ENCODE results near the gene NONO.
A peak's percentile ranks its signal among the peaks of the same experiment; 100 is the strongest.
"Not testable (repeated sequence)": the region's sequence is repeated elsewhere in the genome, so short reads cannot be mapped to it uniquely, and the experiment has no call there.

NONO gene

GRCh38 chrX:71301195-71301924, 17.9 kb downstream of the NONO start, which contains the start of gene ITGB1BP2:
ITGB1BP2 (plus strand) TSS chrX:71301750; CDS start chrX:71301807, 57 bp downstream.
- peaks cover 20 to 21% of the 10 kb centered on the region in 2 donors for H3K36me3 Mint-ChIP-seq

DNA sequence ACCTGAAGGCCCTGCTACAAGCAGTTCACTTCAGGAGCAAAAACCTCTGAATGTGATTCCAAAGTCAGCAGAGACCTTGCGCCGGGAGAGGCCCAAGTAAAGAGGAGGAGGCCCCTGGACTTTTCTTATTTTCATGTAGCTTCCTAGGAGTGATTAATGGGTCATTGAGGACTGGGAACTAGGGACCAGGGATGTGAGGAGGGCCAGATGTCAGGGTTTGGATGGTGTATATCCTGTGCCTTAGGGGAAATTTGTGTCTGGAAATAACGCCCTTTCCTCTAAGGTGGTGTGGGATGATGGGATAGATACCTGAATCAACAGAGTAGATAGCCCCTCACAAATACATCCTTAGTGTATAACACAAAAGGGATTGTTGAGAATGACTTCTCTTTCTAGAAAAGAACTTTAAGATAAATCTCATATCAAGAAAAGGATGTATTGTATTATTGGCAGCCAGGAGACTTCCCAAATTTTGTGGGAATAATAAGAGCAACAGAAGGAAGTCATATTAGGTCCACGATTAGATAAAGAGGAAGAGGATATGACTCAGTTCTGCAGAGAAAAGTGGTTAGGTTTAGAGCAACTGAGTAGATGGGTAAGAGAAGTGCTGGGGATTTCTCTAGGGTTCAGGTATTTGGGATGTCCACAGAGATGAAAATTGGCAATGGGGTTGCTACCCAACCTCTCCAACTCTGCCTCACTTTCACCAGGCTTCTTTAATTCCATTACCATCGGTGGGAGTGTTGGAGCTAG, 19.2 kb downstream of the NONO start:
- peaks cover 5 to 22% of the 10 kb centered on the region in 2 donors for H3K4me1 Mint-ChIP-seq
- peaks cover 0 to 4% of the 10 kb centered on the region in 2 donors for H3K27me3 Mint-ChIP-seq
- H3K36me3 Mint-ChIP-seq: peaks cover 18 to 20% of the 10 kb centered on the region in 2 donors
- H3K4me3 Mint-ChIP-seq: no peak overlapping the region
- H3K27ac Mint-ChIP-seq: no peak overlapping the region
- no peak for DNase-seq
- no peaks in the 10 kb centered on the region for H3K9me3 Mint-ChIP-seq
- peak in 1 of 2 donors; percentile 58 for ATAC-seq (replicated peaks)

More at GRCh38 chrX:71301195-71301924, 17.9 kb downstream of the NONO start, which contains the start of gene ITGB1BP2:
- no peak for ATAC-seq (replicated peaks)
- peak within 1 kb of the TSS; percentile 26 for H3K27ac Mint-ChIP-seq
- DNase-seq: no peak
- no peak within 1 kb of the TSS for H3K4me3 Mint-ChIP-seq
- H3K4me1 Mint-ChIP-seq: peaks cover 5 to 22% of the 10 kb centered on the region in 2 donors
- no peaks in the 10 kb centered on the region for H3K9me3 Mint-ChIP-seq
- H3K27me3 Mint-ChIP-seq: peaks cover 0 to 4% of the 10 kb centered on the region in 2 donors

DNA sequence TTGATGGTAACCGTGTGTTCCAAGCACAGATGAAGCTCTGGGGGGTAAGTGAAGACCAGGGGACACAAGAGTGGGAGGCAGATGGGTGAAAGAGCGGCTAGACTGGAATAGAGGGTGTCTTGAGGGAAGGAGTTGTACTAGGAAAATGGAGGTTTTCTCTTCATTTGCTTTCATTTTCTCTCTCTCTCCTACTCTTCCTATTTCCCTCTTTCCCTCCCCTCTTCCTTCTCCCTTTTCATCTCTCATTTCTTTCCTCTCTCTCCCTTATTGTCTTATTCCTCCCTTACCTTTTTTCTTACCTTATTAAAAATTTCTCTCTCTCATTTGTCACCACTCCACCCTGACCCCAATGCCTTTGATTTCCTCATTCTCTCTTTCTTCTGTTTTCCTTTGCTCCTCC, 21.1 kb downstream of the NONO start:
- Mint-ChIP-seq H3K9me3 (no peaks in the 10 kb centered on the region), H3K4me3 (no peak overlapping the region), H3K27me3 (peaks cover 0 to 4% of the 10 kb centered on the region in 2 donors), H3K36me3 (peaks cover 17 to 18% of the 10 kb centered on the region in 2 donors), H3K4me1 (peaks cover 5 to 22% of the 10 kb centered on the region in 2 donors), H3K27ac (no peak overlapping the region)
- DNase-seq (no peak), ATAC-seq (replicated peaks) (no peak)

DNA sequence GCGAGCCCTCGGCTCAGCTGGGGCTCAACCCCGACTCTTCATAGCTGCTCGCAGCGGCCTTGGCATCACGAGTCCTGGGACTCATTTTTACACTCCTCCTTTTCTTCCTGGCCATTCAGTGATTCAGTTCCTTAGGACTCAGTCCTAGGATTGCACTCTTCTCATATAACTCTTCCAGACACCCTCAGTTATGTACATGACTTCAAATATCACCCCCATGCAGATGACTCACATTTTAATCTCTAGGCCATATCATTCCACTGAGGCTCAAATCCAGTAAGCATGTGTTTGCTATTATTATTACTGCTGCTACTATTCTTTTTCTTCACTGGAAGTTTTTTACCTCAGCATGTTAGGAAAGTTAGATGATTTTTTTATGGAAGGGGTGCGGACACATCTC, 32.5 kb downstream of the NONO start:
- H3K36me3 Mint-ChIP-seq: peaks cover 7 to 10% of the 10 kb centered on the region in 2 donors
- H3K27ac Mint-ChIP-seq: no peak overlapping the region
- no peaks in the 10 kb centered on the region for H3K27me3 Mint-ChIP-seq
- DNase-seq (no peak), ATAC-seq (replicated peaks) (no peak)
- no peaks in the 10 kb centered on the region for H3K4me1 Mint-ChIP-seq
- no peak overlapping the region for H3K4me3 Mint-ChIP-seq
- H3K9me3 Mint-ChIP-seq: no peaks in the 10 kb centered on the region

- not testable (repeated sequence) for H3K36me3 Mint-ChIP-seq; H3K4me3 Mint-ChIP-seq; H3K4me1 Mint-ChIP-seq; ATAC-seq (replicated peaks); DNase-seq; H3K9me3 Mint-ChIP-seq; H3K27ac Mint-ChIP-seq; H3K27me3 Mint-ChIP-seq
These were observed 33.5 kb downstream of the NONO start for GRCh38 chrX:71316959-71317358.

DNA sequence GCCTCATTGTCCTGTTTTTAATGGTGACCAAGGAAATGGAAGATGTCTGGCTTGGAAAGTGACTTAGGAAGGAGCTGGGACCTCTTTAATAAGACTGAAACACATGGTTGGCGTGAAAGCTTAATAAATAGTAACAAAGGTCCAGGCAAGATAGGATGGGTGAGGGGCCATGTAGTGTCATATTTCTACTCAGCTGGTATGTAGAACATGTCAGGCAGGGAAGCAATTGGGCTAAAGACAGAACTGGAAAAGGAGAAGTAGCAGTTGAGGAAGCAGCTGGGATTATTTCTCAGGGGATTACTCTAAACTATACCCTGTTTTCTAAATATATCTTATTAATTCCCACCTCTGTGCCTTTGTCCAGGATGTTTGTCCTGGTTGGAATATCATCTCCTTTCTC, 36.7 kb downstream of the NONO start:
- Mint-ChIP-seq H3K36me3 (peaks cover 6 to 11% of the 10 kb centered on the region in 2 donors), H3K27me3 (no peaks in the 10 kb centered on the region), H3K4me3 (no peak overlapping the region), H3K27ac (no peak overlapping the region), H3K4me1 (no peaks in the 10 kb centered on the region), H3K9me3 (no peaks in the 10 kb centered on the region)
- DNase-seq (no peak), ATAC-seq (replicated peaks) (no peak)

- no peaks in the 10 kb centered on the region for H3K27me3 Mint-ChIP-seq
- H3K4me3 Mint-ChIP-seq: no peak overlapping the region
- H3K9me3 Mint-ChIP-seq: peaks cover 0 to 2% of the 10 kb centered on the region in 2 donors
- no peak for ATAC-seq (replicated peaks)
- no peak overlapping the region for H3K27ac Mint-ChIP-seq
- H3K36me3 Mint-ChIP-seq: peaks cover 7 to 14% of the 10 kb centered on the region in 2 donors
- DNase-seq: no peak
- no peaks in the 10 kb centered on the region for H3K4me1 Mint-ChIP-seq
These were observed 38.3 kb downstream of the NONO start for GRCh38 chrX:71321731-71322130.

DNA sequence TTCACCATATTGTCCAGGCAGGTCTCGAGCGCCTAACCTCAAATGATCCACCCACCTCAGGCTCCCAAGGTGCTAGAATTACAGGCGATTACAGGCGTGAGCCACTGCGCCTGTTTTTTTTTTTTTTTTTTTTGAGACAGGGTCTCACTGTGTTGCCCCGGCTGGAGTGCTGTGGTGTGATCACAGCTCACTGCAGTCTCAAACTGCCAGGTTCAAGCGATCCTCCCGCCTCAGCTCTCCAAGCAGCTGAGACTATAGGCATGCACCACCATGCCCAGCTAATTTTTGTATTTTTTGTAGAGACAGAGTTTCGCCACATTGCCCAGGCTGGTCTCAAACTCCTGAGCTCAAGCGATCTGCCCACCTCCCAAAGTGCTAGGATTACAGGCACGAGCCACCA, 41.0 kb downstream of the NONO start:
- not testable (repeated sequence) for H3K9me3 Mint-ChIP-seq; H3K27ac Mint-ChIP-seq; H3K27me3 Mint-ChIP-seq; DNase-seq; ATAC-seq (replicated peaks); H3K4me3 Mint-ChIP-seq; H3K4me1 Mint-ChIP-seq
- peaks cover 13 to 21% of the 10 kb centered on the region in 2 donors for H3K36me3 Mint-ChIP-seq

DNA sequence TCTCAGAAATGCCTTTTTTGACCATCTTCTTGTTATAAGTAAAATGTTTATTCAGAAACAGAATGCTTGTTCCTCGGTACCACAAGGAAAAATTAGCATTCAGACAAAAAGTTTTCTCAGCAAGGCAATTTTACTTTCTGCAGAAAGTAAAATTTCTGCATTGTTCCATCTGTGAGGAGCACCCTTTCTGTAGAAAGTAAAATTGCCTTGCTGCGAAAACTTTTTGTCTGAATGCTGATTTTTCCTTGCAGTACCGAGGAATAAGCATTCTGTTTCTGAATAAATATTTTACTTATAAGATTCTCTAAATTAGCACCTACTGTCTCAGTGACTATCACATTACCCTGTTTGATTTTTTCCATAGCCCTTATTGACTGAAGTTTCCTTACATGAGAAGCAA, 43.0 kb downstream of the NONO start:
- peaks cover 13 to 15% of the 10 kb centered on the region in 2 donors for H3K36me3 Mint-ChIP-seq
- H3K27ac Mint-ChIP-seq: no peak overlapping the region
- H3K9me3 Mint-ChIP-seq: peaks cover 2 to 9% of the 10 kb centered on the region in 2 donors
- H3K4me3 Mint-ChIP-seq: no peak overlapping the region
- H3K4me1 Mint-ChIP-seq: no peaks in the 10 kb centered on the region
- DNase-seq: no peak
- ATAC-seq (replicated peaks): no peak
- H3K27me3 Mint-ChIP-seq: no peaks in the 10 kb centered on the region

DNA sequence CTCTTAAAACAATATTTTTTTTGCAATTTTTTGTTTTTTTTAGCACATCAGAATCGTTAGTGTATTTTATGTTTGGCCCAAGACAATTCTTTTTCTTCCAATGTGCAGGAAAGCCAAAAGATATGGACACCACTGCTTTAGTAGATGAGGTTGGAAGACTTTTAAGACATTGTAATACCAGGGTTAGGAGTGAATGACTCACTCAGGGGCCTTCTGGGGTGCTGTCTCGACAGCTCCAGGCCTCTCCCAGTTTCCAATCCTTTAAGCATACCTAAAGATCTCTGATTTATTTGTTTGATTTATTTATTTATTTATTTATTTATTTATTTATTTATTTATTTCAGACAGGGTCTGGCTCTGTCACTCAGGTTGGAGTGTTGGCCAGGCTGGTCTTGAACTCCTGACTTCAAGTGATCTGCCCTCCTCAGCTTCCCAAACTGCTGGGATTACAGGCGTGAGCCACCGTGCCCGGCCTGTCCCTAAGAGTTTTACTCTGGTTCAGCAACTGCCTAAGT, 65.8 kb downstream of the NONO start:
- not testable (repeated sequence) for H3K4me1 Mint-ChIP-seq; H3K27ac Mint-ChIP-seq; ATAC-seq (replicated peaks); H3K4me3 Mint-ChIP-seq; H3K27me3 Mint-ChIP-seq; DNase-seq; H3K9me3 Mint-ChIP-seq; H3K36me3 Mint-ChIP-seq

DNA sequence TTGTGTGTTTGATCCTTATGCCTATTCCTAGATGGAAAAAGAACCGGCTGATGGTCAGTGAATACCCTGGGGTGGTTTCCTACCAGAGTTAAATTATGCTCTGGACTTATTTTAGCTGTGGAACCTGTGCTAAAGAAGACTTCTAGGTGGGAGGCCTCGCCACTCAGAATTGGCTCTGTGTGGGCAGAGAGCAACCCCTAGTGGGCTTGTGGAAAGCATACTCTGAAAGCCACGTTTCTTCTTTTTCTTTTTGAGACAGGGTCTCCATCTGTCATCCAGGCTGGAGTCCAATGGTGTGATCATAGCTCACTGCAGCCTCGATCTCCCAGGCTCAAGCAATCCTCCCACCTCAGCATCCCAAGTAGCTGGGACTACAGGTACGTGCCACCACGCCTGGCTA, 66.4 kb downstream of the NONO start:
- ATAC-seq (replicated peaks): peak in 1 of 2 donors; percentile 42
- not testable (repeated sequence) for H3K27ac Mint-ChIP-seq, H3K4me3 Mint-ChIP-seq, DNase-seq, H3K9me3 Mint-ChIP-seq, H3K36me3 Mint-ChIP-seq, H3K4me1 Mint-ChIP-seq, H3K27me3 Mint-ChIP-seq

All from stimulated activated naive B cell treated with anti-CD40 and anti-IgM and Interleukin-4, amounts not matched to agents 10 μg/mL and 1 μg/mL and 100 μg/mL, for 72 hours (primary cell).